Activated naive CD4-positive, alpha-beta T cell (primary cell): ENCODE results near the gene TMEM208.

ENCODE experiments used
- DNase-seq, 4 experiments: peaks; one replicate each; lab custom pipeline; 2025; lab: John Stamatoyannopoulos, UW

TMEM208 gene

DNA sequence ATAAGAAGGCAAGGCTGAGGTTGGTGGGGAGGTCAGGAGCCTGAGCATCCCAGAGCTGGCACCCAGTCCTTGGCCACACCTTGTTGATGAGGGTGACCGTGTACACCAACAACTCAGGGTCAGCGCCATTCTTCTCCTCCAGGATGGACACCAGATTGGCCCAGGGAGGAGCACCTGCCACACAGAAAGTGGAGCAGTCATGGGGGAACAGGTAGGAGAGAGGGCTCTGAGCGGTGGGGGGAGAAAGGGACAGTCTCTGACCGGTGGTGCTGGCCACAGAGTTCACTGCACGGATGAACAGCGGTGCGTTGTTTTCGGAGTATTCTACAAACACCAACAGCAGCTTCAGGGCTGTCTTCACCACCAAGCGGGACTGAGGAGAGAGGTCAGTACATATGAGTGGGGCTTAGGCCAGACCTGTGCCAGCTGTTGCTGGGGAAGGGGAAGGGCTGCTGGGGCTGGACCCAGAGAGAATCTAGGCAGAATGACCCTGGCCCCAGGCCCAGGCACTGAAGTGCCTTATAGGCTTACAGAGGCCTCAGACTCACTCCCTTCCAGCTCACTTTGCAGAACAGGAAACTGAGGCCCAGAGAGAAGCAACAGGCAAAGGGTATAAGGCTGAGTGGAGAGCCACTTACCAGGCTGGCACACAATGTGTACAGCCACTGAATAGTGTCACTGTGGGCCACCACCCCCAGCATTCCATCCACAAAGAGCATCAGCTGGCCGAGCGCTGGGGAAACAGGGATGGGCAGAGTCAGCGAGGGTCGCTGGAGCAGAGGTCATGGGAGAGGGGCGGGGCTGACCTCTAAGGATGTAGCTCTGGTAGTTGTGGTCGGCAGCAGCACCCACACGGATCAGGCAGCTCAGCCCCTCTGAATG is 10.7 kb downstream of the TMEM208 start:
- DNase-seq: no peak

DNA sequence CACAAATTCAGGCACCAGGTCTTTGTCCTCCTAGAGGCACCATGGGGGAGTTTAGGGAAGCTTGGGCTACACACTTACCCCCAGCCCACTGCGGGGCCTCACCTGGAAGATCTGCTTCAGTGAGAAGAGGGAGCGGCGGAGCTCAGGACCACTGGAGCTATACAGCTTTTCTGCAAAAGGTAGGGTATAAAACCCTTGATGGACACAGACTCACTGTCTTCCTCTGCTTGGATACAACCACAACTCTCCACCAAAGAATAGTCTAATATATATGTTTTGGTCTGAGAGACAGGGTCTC is 11.3 kb downstream of the TMEM208 start:
- DNase-seq: no peak

DNA sequence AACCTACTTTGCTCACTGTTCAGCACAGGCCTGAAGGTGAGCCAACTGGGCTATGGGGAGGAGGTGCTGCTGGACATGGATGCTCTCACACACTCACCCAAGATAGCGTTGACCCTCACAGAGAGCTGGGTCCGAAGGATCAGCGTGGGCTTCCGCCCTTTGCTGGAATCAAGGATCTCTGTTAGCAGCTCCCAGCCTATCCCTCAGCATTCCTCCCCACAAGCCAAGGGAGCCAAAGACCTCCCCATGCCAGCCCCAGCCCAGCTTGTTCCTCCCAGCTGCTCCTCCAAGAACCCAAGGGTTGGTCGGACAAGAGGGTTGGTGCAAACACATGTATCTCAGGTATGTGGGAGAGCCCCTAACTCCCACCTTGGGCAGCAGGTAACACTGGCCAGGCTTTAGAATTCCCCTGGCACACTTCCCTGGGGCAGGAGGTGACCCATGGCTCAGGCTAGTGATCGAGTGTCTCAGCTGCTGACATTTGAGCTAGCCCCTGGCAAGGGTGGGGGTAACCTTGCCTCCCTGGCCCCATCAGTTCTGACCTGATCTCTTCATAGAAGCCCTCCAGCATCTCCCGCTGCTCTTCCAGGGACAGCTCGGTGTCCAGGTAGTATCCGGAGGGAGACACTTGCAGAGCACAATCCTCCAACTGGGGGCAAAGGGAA is 12.0 kb downstream of the TMEM208 start:
- no peak for DNase-seq

DNA sequence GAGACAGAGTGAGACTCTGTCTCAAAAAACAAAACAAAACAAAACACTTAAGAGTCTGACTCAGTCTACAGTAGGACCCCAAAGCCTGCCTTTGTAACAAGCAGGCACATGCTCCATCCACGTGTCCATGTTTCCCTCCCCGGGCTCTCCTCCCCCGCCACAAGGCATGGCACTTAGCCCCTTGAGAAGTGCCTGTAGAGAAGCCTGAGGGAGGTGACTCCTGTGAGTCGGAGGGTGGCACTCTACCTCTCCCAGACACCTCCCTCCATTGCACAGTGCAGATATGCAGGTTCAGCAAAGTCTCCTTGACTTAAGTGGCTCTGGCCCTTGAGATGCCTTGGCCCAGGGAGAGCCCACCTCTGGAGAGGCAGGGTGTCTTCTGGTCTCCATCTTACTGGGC is 13.6 kb downstream of the TMEM208 start:
- no peak for DNase-seq

DNA sequence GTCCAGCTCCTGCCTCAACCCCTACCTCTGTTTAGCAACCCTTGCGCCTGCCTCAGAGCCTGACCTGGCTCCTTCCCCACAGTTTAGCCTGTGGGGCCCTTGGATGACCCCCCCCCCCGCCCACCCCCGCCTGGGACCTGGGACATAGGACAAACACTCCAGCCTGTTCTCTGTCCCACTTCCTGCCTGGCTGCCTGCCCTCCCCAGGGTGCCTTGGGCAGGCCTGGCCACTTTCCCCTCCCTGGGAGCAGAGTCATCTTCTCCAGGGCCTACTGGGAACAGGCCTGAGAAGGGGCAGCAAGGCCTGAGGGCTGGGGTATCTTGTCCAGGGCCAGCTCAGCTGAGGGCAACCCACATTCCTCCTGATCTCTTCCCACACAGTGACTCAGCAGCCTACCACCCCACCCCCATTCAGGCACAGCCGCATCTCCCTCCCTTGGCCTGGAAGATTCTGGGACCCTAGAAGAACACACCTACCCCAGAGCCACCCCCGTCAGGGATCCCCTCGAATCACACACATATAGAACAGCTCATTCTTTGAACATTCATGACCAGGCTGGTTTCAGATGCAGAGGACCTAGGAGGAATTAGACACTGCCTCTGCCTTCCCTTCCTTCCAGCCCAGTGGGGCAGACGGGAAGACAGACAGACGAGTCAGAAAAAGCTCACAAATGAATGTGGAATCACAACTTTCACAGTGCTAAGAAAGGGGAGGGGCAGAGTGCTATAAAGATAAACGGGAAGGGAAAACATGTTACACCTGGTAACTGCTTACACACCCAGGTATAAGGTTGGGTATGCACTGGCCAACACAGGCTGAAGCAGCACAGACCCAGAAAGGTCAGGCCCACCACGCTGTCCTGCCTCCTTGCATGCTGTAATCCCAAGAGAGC is 14.3 kb downstream of the TMEM208 start:
- DNase-seq: no peak

DNA sequence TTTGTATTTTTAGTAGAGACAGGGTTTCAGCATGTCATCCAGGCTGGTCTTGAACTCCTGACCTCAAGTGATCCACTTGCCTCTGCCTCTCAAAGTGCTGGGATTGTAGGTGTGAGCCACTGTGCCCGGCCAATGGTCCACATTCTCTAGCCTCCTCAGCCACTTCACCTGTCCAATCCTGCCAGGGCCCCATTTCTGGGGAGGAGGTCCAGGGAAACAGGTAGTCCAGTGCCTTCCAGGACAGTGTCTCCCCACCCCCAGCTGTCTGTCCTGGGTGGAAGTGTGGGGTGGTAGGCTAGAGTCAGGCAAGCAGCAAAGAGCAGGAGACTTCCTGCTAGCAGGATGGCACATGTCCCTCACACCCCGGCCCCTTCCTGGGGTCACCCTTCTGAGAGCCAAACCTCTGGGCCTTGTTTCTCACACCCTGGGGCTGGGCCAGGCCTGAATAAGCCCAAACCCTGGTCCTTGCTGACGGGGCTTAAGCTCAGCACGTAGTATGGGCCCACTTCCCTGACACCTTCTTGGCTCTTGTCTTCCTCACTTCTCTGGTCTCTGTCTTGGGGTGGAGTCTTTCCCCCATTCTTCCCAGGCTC is 15.3 kb downstream of the TMEM208 start:
- no peak for DNase-seq

DNA sequence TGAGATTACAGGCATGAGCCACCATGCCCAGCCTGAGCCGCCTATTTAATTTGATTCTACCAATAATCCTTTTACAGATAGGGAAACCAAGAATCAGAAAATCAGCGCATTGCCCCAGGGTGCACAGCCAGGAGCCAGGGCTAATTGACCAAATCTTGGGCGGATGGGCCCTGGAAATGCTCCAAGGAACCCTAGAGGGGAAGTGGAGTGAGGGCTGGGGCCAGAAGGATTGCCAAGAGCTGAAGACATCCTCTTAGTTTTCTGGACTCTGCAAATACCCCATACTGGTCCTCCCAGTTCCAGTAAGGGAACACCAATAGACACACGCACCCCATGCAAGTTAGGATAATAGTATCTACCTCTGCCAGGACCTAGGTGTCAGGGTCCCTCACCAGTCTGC is 16.6 kb downstream of the TMEM208 start:
- DNase-seq: no peak

DNA sequence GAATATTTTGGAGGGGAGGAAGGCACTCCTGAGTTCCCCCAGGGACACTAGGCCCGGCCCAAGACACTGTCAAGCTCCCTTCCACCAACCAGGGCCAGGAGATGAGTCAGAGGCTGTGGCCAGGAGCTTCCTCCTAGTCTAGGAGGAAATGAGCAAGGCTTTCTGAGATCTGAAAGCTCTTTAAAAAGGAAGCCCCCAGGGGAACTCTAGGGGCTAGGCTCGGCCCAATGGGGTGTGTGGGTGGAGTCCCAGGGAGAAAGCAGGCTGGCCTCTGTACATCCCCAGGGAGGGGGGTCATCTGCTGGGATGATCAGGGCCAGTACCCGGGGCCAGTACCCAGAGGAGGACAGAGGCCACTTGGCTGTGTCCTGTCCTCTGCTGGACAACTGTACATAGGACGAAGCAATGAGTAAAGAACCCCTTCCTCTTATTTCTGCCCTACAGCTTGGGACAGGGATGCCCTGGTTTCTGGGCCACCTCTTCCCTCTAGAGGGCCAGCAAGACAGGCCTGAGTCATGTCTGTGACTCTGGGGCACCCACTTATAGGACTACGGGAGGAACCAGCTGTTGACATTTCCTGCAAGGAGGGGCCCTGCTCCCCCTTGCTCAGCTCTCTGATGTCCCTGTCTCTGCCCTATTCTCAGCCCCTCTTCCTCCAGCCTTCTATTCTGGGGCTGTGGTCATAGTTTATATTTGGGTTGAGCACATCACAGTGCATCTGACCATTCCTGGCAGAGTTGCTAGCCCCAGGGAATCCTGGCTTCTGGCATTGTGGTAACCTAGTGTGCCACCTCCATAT is 17.7 kb downstream of the TMEM208 start:
- peak in 2 of 4 experiments; percentile 38 to 60 for DNase-seq

DNA sequence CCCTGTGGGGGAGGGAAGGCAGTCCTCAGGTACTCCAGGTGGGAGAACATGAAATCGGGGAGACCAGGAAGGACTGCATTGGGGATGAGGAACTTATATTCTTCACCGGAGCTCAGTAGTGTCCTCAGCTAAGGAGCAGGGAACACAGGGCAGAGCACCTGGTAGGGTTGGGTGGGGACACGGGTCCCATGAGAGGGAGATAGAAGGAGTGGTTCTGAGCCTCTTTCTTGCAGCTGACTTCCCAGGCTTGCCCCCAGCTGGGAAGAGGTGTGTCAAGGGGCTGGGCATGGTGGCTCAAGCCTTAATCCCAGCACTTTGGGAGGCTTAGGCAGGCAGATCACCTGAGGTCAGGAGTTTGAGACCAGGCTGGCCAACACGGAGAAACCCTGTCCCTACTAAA is 18.3 kb downstream of the TMEM208 start:
- no peak for DNase-seq

DNA sequence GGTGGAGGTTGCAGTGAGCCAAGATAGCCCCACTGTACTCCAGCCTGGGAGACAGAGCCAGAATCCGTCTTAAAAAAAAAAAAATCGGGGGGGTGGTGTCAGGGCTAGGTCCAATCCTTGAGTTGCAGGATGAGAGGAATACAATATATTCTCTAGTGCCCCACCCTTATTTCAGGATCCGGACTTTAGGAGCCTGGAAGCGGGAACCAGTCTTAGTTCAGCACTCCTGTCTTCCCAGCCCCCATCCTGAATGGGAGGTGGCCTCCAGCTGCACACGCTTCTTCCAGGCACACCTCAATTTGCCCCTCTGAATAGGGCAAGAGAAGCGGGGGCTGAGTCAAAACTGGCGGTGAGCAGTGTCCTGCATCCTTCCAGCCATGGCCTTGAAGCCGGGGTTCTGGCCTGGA is 18.7 kb downstream of the TMEM208 start:
- no peak for DNase-seq

DNA sequence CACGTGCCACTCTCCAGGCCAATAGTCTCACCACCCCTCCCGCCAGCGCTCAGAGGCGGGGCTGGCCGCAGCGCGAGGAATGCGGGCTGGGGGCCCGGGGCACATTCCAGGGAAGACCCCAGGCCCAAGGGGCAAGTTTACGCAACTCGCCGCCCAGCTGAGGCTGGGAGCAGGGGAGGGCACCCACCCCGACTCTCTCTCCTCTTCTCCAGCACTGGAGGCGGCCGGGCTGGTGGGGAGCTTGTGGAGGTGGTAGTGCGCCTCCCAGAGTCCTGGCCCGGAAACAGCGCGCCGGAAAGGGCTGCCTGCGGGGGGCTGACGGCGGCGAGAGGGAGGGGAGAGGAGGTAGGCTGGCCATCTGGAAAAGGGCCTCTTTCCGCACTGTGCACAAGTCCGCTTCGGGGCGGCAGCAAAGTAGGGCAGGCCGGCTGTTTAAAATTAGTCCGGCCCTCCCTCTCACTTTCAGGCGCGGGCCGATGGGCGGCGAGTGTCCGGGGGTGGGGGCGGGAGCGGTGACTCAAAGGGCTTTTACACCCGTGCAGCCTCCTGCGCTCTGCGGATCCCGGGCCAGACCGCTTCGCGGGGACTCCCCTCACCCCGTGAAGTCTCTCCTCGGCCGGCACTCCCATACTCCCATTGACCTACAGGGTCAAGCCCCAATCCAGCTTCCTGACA is 19.3 kb downstream of the TMEM208 start:
- DNase-seq: no peak

DNA sequence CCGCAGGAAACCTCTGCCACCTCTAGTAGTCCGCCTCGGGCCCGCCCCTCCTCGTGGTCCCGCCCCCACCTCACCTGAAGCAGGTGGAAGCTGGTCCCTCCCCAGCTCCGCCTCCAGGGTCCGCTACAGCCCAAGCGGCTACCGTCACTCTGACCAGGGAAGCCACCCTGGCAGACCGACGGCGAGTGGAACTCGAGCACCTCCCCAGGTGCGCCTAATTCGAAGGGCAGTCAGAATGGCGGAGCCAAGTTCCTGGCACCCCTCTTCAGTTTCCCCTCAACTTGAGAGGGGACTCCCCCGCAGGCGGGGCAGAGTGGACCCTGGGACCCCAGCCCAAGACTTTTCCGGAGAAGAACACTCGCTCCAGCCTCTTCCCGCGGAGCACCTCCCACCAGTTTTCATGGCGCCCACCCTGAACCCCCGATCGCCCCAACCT is 19.8 kb downstream of the TMEM208 start:
- peak in 2 of 4 experiments; percentile 32 to 51 for DNase-seq

DNA sequence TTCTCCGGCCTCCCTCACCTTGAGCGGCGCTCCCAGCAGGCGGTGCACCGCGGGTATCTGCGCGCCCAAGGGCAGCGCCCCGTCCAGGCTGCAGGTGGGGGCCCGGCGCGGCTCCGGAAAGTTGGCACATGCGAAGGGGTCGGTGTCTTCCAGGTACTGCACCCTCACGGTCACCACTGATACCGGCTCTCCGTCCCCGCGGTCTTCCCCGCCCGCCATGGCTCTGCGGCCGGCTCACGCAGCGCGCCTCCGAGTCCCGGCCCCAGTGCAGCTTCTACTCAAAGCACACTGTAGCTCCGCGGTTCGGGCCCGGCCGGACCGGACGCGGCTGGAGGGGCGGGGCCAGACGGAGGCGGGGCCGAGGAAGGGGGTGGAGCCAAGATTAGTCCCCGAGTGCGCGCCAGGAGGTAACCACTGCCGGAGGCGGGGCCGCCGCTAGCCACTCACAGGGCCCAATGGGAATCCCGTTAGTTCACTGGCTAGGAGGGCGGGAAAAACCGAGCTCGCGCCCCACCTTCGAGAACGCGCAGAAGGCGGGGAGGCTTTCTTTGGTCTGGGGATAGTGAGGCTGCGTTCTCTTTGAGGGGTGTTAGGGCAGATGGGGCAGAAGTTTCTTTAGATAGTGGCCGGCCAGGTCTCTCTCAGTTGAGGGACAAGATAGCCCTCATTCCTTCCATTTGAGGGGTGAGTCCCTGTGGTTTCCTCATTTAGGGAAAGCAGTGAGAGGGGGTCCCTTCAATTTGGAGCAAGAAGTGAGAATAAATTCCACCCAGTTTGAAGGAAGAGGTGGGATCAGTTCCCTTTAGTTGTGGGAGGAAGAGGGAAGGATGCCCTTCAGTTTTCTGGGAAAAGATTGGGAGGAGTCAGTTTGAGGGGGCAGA is 20.5 kb downstream of the TMEM208 start, which contains the start of gene FHOD1:
Gene FHOD1, minus strand, starts transcription at position 290 of the 881 bp plus-strand sequence. Its CDS starts 71 bp downstream, at position 219.
- peak; percentile 85 to 94 (median 92) for DNase-seq

DNA sequence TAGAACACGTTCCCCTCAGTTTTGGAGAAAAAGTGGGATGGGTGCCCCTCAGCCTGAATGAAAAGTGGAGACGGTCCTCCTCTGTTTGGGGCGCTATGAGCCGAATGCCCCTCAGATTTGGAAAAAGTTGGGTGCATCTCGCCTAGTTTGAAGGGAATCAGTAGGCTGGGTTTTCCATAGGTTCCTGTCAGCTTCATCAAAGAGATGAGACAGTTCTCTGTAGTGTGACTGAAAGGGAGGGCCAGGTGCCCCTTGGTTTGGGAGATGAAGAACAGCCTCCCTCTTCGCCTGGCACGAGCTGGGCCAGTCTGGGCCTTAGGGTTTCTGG is 21.1 kb downstream of the TMEM208 start:
- no peak for DNase-seq

DNA sequence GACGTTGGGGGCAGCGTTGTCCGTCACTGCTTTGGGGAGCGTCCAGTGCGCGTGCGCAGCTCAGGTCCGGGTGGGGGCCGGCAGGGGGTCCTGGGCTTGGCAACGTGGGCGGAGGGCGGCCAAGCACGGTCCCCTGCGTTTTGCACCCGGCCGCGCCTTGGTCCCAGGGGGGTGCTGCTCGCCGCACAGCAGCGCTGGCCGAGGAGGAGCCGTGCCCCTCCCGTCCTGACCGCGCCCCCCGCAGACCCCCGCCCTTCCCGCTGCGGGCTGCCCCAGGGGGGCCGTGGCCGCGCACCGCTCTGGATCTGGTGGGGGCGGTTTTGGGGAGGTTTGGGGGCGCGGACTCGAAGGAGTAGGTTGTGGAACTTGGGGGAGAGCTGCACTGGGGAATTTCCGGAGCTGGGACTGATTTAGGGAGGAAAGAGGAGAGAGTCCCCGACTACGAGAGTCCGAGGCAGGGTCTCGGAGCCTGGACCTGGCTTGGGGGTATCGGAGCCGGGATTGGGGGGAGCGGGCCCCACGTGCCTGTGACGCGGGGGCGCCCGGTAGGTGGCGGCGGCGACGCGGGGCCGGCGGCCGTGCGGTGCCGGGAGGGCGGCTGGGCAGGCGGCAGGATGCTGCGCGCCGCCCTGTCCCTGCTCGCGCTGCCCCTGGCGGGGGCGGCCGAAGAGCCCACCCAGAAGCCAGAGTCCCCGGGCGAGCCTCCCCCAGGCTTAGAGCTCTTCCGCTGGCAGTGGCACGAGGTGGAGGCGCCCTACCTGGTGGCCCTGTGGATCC is 21.7 kb downstream of the TMEM208 start, which contains the start of gene SLC9A5:
Gene SLC9A5, plus strand, starts transcription at position 579 of the 777 bp plus-strand sequence. Its CDS starts 36 bp downstream, at position 615.
- DNase-seq: no peak

DNA sequence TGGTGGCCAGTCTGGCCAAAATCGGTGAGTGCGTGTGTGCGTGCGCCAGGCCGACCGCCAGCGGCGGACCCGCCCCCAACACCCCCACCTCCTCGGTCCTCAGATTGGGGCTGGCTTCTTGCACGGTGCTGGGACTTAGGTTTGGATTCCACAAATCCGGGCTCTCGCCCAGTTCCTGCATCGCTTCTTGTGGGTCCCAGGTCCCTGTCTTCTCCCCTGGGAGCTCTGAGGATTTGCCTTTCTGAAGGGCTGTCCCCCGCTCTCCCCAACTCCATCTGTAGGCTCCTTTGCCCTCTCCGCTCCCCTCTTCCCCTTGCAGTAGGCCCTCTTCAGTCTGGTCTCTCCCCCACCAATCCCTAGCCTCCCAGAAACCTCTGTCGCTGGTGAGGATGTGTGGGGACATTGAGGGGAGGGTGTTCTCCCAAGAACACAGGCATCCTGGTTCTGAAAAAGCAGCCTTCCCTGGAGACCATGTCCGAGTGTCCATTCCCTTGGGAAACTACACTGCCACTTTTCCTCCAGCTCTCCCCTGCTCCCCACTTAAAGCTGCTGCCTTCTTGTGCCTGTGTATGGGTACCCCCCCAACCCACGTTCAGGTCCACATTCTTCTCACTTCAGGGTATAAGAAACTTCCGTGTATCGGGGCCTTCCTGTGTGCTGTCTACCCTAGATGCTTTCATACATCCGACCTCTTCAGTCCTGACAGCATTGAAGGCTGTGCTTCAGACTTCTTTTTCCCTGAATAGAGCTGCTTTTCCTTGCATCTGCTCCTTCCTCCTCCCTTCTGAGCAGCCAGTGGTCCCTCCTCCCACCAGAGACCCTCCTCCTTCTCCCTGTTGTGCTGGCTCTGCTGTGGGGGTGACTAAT is 22.5 kb downstream of the TMEM208 start:
- no peak for DNase-seq

DNA sequence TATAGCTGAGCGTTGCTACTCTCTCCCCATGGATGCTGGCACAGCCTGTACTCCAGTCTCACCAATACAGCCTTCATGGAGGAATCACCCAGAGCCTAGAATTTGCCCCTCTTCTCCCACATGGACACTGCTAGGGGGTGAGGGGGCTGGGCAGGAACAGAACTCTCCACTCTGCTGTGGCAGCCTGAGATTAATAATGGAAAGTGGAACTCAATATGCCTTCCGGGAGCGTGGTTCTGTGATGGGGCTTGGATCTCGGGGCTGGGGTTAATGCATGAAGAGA is 23.1 kb downstream of the TMEM208 start:
- no peak for DNase-seq
